Panc1 (cell line): ENCODE data around the gene ITK. TPM values are rescaled to one million over a fixed set of nuclear protein-coding genes. Genes with fewer than 3 reads are reported as not detected.

Experiments
- ATAC-seq: fragments of 200-7000 bp; cut with Tn5 transposase; 2 replicates; pipeline ENCODE4 v1.9.1; 2020; ENCODE audit warnings: mild to moderate bottlenecking, moderate library complexity
- BruUV-seq: library from RNA; stranded (reverse); fragments of 400-500 nt; replicated peaks from 2 replicates; lab custom pipeline; 2021; lab: Mats Ljungman, UMichigan
- CTCF ChIA-PET: fragments of 300-600 bp; sonication (Branson Sonifier 250); formaldehyde crosslinking; loops from one replicate; lab custom pipeline; 2022; ENCODE audit warnings: antibody characterized with exemption; lab: Charles Lee
- POLR2A ChIA-PET: fragments of 300-600 bp; sonication (Branson Sonifier 250); formaldehyde crosslinking; loops from one replicate; lab custom pipeline; 2022; ENCODE audit warnings: antibody characterized with exemption; lab: Charles Lee
- DNase-seq: peaks from one replicate; pipeline ENCODE4 v3.0.0-alpha.2; 2010; ENCODE audit warnings: low read depth, low spot score
- H3K27ac ChIP-seq: 2 replicates; pipeline ENCODE4 v1.5.1; 2011; ENCODE audit warnings: mild to moderate bottlenecking, low read length, inconsistent platforms
- H3K27me3 ChIP-seq: fragments of 200-500 bp; sonication (Bioruptor generic); 2 replicates; pipeline ENCODE4 v1.6.0; 2014; ENCODE audit warnings: low read length, inconsistent platforms; ENCODE audit not compliant: control insufficient read depth, insufficient read depth
- H3K36me3 ChIP-seq: fragments of 200-500 bp; sonication (Bioruptor generic); 2 replicates; pipeline ENCODE4 v1.5.1; 2014; ENCODE audit warnings: inconsistent platforms, mild to moderate bottlenecking, low read length, moderate library complexity; ENCODE audit not compliant: control insufficient read depth, insufficient read depth
- H3K4me1 ChIP-seq: 2 replicates; pipeline ENCODE4 v1.5.1; 2011; ENCODE audit warnings: inconsistent platforms, mild to moderate bottlenecking, low read length, moderate library complexity; ENCODE audit not compliant: control insufficient read depth, insufficient read depth
- H3K4me3 ChIP-seq, 2 experiments: 2 replicates each; pipeline ENCODE4 v1.5.1; 2011 to 2012; ENCODE audit warnings: low read depth in 2 of 2, low read length in 2 of 2, mild to moderate bottlenecking in 2 of 2, inconsistent platforms in 1 of 2, moderate library complexity in 1 of 2
- H3K9me3 ChIP-seq: fragments of 200-500 bp; sonication (Bioruptor generic); 2 replicates; pipeline ENCODE4 v1.5.1; 2014; ENCODE audit warnings: low read depth, mild to moderate bottlenecking, inconsistent platforms, low read length, moderate library complexity; ENCODE audit not compliant: control insufficient read depth, insufficient read depth
- CTCF ChIP-seq: fragments of 450-650 bp; IDR thresholded peaks from 2 replicates; pipeline ENCODE4 v1.5.1; 2017; ENCODE audit warnings: mild to moderate bottlenecking
- POLR2AphosphoS5 ChIP-seq: IDR thresholded peaks from 2 replicates; pipeline ENCODE4 v1.6.1; 2012; ENCODE audit warnings: mild to moderate bottlenecking, low read depth, low read length, moderate library complexity
- SIN3A ChIP-seq: IDR thresholded peaks from 2 replicates; pipeline ENCODE4 v1.6.1; 2012; ENCODE audit warnings: low read depth, mild to moderate bottlenecking, low read length, moderate library complexity, borderline replicate concordance; ENCODE audit not compliant: insufficient read depth
- TCF7L2 ChIP-seq: IDR thresholded peaks from 2 replicates; pipeline ENCODE4 v1.6.1; 2011; ENCODE audit warnings: mild to moderate bottlenecking, low read depth, low read length, inconsistent platforms
- in situ Hi-C: cut with HindIII; loops from 2 replicates; pipeline ENCODE4 v1.10.0; 2016; ENCODE audit warnings: low sequenced_read_pairs, low pct_unique_long_range_greater_than_20kb
- intact Hi-C: fragments of 100-400 bp; cut with micrococcal nuclease; formaldehyde crosslinking; loops from one replicate; pipeline ENCODE4 v1.10.0; 2022; ENCODE audit not compliant: unreplicated experiment
- total RNA-seq: library from RNA; stranded (reverse); gene quantifications from one replicate; pipeline ENCODE4 v1.2.1, GENCODE V29; 2021; ENCODE audit not compliant: unreplicated experiment
- TF ChIP-seq, protein P1 (sequence below), 2 experiments: IDR thresholded peaks; 2 replicates each; pipeline ENCODE4 v1.6.1; 2011 to 2012; ENCODE audit warnings: low read depth in 2 of 2, control low read depth in 1 of 2, low read length in 1 of 2, mild to moderate bottlenecking in 1 of 2, moderate library complexity in 1 of 2; ENCODE audit not compliant: insufficient read depth in 1 of 2

ITK gene
- total RNA-seq, 1 experiment from 2014 or later, result 0.26 TPM

DNA sequence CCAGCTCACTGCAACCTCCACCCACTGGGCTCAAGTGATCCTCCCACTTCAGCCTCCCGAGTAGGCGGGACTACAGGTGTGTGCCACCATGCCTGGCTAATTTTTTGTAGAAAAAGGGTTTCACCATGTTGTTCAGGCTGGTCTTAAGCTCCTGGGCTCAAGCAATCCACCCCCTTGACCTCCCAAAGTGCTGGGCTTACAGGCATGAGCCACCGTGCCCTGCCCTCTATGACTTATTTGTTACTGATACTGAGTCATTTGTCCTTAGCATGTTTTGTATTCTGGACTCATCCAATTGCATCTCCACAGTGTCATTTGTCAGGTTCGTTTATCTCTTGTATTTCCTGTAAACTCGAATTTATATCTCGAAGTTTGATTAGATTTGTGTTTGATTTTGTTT is 2.7 kb upstream of the ITK start:
- ChIA-PET CTCF (no interaction called here), POLR2A (no interaction called here)
- H3K4me1 ChIP-seq, result no peaks in the 10 kb centered on the region
- intact Hi-C loops, result no loop called here
- no peaks in the 10 kb centered on the region for H3K9me3 ChIP-seq
- DNase-seq (no peak), ATAC-seq (no peak)
- TF ChIP-seq TCF7L2 (no peak), SIN3A (no peak), CTCF (no peak), POLR2AphosphoS5 (no peak)
- TF ChIP-seq, protein P1, sequence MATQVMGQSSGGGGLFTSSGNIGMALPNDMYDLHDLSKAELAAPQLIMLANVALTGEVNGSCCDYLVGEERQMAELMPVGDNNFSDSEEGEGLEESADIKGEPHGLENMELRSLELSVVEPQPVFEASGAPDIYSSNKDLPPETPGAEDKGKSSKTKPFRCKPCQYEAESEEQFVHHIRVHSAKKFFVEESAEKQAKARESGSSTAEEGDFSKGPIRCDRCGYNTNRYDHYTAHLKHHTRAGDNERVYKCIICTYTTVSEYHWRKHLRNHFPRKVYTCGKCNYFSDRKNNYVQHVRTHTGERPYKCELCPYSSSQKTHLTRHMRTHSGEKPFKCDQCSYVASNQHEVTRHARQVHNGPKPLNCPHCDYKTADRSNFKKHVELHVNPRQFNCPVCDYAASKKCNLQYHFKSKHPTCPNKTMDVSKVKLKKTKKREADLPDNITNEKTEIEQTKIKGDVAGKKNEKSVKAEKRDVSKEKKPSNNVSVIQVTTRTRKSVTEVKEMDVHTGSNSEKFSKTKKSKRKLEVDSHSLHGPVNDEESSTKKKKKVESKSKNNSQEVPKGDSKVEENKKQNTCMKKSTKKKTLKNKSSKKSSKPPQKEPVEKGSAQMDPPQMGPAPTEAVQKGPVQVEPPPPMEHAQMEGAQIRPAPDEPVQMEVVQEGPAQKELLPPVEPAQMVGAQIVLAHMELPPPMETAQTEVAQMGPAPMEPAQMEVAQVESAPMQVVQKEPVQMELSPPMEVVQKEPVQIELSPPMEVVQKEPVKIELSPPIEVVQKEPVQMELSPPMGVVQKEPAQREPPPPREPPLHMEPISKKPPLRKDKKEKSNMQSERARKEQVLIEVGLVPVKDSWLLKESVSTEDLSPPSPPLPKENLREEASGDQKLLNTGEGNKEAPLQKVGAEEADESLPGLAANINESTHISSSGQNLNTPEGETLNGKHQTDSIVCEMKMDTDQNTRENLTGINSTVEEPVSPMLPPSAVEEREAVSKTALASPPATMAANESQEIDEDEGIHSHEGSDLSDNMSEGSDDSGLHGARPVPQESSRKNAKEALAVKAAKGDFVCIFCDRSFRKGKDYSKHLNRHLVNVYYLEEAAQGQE (IDR thresholded peaks at IDR 0.05; ENCODE audit: insufficient read depth in 1 of 2, low read depth in 2 of 2, low read length in 1 of 2), result no peak
- no peak overlapping the region for H3K4me3 ChIP-seq
- in situ Hi-C loops, result no loop called here
- no TSS peak for BruUV-seq
- H3K27me3 ChIP-seq, result no peaks in the 10 kb centered on the region; the same call in 1 of the 2 replicates
- no peak overlapping the region for H3K27ac ChIP-seq
- H3K36me3 ChIP-seq, result no peaks in the 10 kb centered on the region

GRCh38 chr5:157178966-157179365 is 1.7 kb upstream of the ITK start:
- ATAC-seq (no peak), DNase-seq (no peak)
- H3K36me3 ChIP-seq, result no peaks in the 10 kb centered on the region
- no peaks in the 10 kb centered on the region for H3K9me3 ChIP-seq
- ChIA-PET CTCF (no interaction called here), POLR2A (no interaction called here)
- no peak overlapping the region for H3K4me3 ChIP-seq
- no peaks in the 10 kb centered on the region for H3K4me1 ChIP-seq
- H3K27me3 ChIP-seq, result no peaks in the 10 kb centered on the region; the same call in 1 of the 2 replicates
- intact Hi-C loops (no loop called here), in situ Hi-C loops (no loop called here)
- TF ChIP-seq SIN3A (no peak), TCF7L2 (no peak), POLR2AphosphoS5 (no peak), CTCF (no peak)
- TF ChIP-seq, protein P1 (IDR thresholded peaks at IDR 0.05; ENCODE audit: insufficient read depth in 1 of 2, low read depth in 2 of 2, low read length in 1 of 2), result no peak
- no TSS peak for BruUV-seq
- no peak overlapping the region for H3K27ac ChIP-seq
